Measurements from ENCODE around the gene PRICKLE2. TPM values are rescaled to one million over a fixed set of nuclear protein-coding genes. Genes with fewer than 3 reads are reported as not detected.
A peak's percentile ranks its signal among the peaks of the same experiment; 100 is the strongest.

PRICKLE2 gene
- total RNA-seq, 1 experiment from 2014 or later = 4.2 TPM

DNA sequence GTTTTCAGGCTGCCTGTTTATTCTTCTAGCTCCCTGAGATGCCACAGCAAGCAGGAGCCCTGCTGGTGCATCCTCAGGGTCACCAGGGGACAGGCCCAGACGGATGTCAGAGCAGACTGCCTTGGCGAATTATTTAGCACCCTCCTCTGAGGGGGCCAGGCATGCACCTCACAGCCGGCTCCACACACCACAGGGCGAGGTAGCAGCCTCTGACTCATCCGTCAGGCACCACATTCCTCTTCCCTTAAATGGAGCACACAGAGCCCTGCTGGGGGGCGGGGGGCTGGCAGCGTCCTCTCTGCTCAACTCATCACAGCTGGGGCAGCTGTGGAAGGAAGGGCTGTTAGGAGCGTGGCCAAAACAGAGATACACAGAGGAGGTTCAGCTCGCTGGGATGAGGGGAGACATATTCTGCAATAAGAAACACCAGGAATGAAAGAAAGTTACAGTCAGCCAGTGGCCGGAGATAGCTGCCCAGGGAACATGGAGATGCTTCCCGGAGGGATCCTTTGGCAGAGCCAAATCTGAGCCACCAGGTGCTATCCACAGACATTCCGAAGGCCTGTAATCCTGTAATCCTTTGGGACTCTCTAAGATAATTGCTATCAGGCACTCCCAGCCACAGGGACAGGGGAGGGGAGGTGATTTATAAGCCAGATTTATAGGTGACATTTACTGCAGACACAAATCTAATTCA is 13.9 kb upstream of the PRICKLE2 start:
- DNase-seq = peak; percentile 79 to 88
- H3K36me3 Mint-ChIP-seq (ENCODE audit: insufficient read depth, unreplicated experiment) = peaks cover 4% of the 10 kb centered on the region
- Histone ChIP-seq H3K36me3 (ENCODE audit: control insufficient read depth, insufficient read depth, low read length) (no peaks in the 10 kb centered on the region), H3K9me3 (no peaks in the 10 kb centered on the region), H3K4me3 (ENCODE audit: low read depth, low read length) (peak overlapping the region; percentile 16; the same call in 1 of the 2 replicates), H3K4me1 (peaks cover 53% of the 10 kb centered on the region), H3K27me3 (replicated peaks; ENCODE audit: control insufficient read depth, insufficient read depth, low read length) (no peaks in the 10 kb centered on the region)
- ChIA-PET POLR2A (no interaction called here), CTCF (interaction anchor here (0.6 kb wide), 1 partner anchor 26 kb away, joined by 3 read pairs; no protein-coding TSS in a partner anchor)
- H3K4me1 Mint-ChIP-seq (ENCODE audit: low read depth, unreplicated experiment) = peaks cover 21% of the 10 kb centered on the region
- H3K27me3 Mint-ChIP-seq (ENCODE audit: insufficient read depth, unreplicated experiment) = no peaks in the 10 kb centered on the region
- peaks cover 11% of the 10 kb centered on the region for H3K9me3 Mint-ChIP-seq (ENCODE audit: unreplicated experiment)
- TSS peak; percentile 76 for BruUV-seq (replicated peaks)
- intact Hi-C loops (cut with micrococcal nuclease; ENCODE audit: unreplicated experiment) = no loop called here
- peak overlapping the region; percentile 94 for H3K27ac Mint-ChIP-seq (ENCODE audit: unreplicated experiment)
- TF ChIP-seq, protein P1, sequence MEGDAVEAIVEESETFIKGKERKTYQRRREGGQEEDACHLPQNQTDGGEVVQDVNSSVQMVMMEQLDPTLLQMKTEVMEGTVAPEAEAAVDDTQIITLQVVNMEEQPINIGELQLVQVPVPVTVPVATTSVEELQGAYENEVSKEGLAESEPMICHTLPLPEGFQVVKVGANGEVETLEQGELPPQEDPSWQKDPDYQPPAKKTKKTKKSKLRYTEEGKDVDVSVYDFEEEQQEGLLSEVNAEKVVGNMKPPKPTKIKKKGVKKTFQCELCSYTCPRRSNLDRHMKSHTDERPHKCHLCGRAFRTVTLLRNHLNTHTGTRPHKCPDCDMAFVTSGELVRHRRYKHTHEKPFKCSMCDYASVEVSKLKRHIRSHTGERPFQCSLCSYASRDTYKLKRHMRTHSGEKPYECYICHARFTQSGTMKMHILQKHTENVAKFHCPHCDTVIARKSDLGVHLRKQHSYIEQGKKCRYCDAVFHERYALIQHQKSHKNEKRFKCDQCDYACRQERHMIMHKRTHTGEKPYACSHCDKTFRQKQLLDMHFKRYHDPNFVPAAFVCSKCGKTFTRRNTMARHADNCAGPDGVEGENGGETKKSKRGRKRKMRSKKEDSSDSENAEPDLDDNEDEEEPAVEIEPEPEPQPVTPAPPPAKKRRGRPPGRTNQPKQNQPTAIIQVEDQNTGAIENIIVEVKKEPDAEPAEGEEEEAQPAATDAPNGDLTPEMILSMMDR (IDR thresholded peaks at IDR 0.05; ENCODE audit: insufficient read depth in 1 of 2, low read depth in 1 of 2, low read length in 1 of 2, severe bottlenecking in 1 of 2, unreplicated experiment in 1 of 2) = no peak
- peak overlapping the region; percentile 71 for H3K4me3 Mint-ChIP-seq (ENCODE audit: unreplicated experiment)

DNA sequence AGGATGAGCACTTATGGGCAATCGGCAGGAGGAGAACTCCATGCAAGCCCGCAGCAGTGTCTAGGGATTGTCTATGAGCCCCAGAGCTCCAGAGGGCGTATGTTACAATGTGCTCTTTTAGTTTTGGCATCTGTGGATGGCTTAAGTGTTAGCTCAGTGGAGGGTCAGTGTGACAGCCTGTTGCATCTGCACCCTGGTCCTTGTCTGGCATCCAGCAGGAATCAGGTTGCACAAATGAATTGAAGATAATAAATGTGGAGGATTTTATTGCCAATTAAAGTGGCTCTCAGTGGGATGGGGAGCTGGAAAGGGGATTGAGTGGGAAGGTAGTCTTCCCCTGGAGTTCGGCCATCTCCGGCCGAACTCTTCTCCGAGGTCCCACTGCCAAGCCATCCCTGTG is 11.8 kb upstream of the PRICKLE2 start:
- no peak for DNase-seq
- H3K9me3 Mint-ChIP-seq (ENCODE audit: unreplicated experiment) = peaks cover 11% of the 10 kb centered on the region
- H3K36me3 Mint-ChIP-seq (ENCODE audit: insufficient read depth, unreplicated experiment) = peaks cover 4% of the 10 kb centered on the region
- H3K27me3 ChIP-seq (replicated peaks; ENCODE audit: control insufficient read depth, insufficient read depth, low read length) = no peaks in the 10 kb centered on the region
- H3K4me1 ChIP-seq = peaks cover 38% of the 10 kb centered on the region
- no TSS peak for BruUV-seq (replicated peaks)
- no peaks in the 10 kb centered on the region for H3K36me3 ChIP-seq (ENCODE audit: control insufficient read depth, insufficient read depth, low read length)
- no peak overlapping the region for H3K4me3 Mint-ChIP-seq (ENCODE audit: unreplicated experiment)
- H3K27ac Mint-ChIP-seq (ENCODE audit: unreplicated experiment) = no peak overlapping the region
- H3K4me1 Mint-ChIP-seq (ENCODE audit: low read depth, unreplicated experiment) = peaks cover 12% of the 10 kb centered on the region
- H3K4me3 ChIP-seq (ENCODE audit: low read depth, low read length) = no peak overlapping the region
- H3K27me3 Mint-ChIP-seq (ENCODE audit: insufficient read depth, unreplicated experiment) = no peaks in the 10 kb centered on the region
- TF ChIP-seq, protein P1 (IDR thresholded peaks at IDR 0.05; ENCODE audit: insufficient read depth in 1 of 2, low read depth in 1 of 2, low read length in 1 of 2, severe bottlenecking in 1 of 2, unreplicated experiment in 1 of 2) = no peak
- CTCF ChIA-PET = no interaction called here
- intact Hi-C loops (cut with micrococcal nuclease; ENCODE audit: unreplicated experiment) = no loop called here
- POLR2A ChIA-PET = no interaction called here
- H3K9me3 ChIP-seq = no peaks in the 10 kb centered on the region

DNA sequence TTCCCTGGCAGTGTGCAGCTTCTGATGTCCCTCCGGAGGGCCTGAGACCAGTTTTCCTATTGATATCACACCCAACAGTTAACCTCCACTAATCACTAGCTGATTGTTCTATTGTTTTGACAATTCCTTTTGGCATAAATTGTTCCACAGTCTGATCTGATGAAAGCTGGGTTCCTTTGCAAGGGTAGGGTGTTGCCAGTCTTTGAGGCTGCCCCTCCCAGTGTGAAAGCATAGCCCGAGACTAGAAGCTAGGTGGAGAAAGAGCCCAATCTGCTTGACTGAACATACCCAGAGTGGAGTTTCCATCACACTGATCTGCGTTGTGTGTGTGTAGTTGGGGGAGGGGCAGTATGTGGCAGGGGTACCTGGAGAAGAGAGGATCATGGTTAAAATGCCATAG is 10.3 kb upstream of the PRICKLE2 start:
- Histone ChIP-seq H3K27me3 (replicated peaks; ENCODE audit: control insufficient read depth, insufficient read depth, low read length) (no peaks in the 10 kb centered on the region), H3K36me3 (ENCODE audit: control insufficient read depth, insufficient read depth, low read length) (no peaks in the 10 kb centered on the region), H3K4me1 (peaks cover 23% of the 10 kb centered on the region), H3K9me3 (no peaks in the 10 kb centered on the region), H3K4me3 (ENCODE audit: low read depth, low read length) (no peak overlapping the region)
- H3K4me1 Mint-ChIP-seq (ENCODE audit: low read depth, unreplicated experiment) = peaks cover 8% of the 10 kb centered on the region
- no peak overlapping the region for H3K4me3 Mint-ChIP-seq (ENCODE audit: unreplicated experiment)
- intact Hi-C loops (cut with micrococcal nuclease; ENCODE audit: unreplicated experiment) = no loop called here
- no TSS peak for BruUV-seq (replicated peaks)
- TF ChIP-seq, protein P1 (IDR thresholded peaks at IDR 0.05; ENCODE audit: insufficient read depth in 1 of 2, low read depth in 1 of 2, low read length in 1 of 2, severe bottlenecking in 1 of 2, unreplicated experiment in 1 of 2) = no peak
- H3K9me3 Mint-ChIP-seq (ENCODE audit: unreplicated experiment) = peaks cover 11% of the 10 kb centered on the region
- H3K36me3 Mint-ChIP-seq (ENCODE audit: insufficient read depth, unreplicated experiment) = peaks cover 4% of the 10 kb centered on the region
- DNase-seq = no peak
- H3K27me3 Mint-ChIP-seq (ENCODE audit: insufficient read depth, unreplicated experiment) = no peaks in the 10 kb centered on the region
- ChIA-PET CTCF (no interaction called here), POLR2A (no interaction called here)
- H3K27ac Mint-ChIP-seq (ENCODE audit: unreplicated experiment) = no peak overlapping the region
